OCI-M2 (cell line): ENCODE results near the gene ETV6.

Experiments
- DNase-seq: peaks from one replicate; lab custom pipeline; 2025; ENCODE audit not compliant: unreplicated experiment; lab: John Stamatoyannopoulos, UW

The ETV6 gene

DNA sequence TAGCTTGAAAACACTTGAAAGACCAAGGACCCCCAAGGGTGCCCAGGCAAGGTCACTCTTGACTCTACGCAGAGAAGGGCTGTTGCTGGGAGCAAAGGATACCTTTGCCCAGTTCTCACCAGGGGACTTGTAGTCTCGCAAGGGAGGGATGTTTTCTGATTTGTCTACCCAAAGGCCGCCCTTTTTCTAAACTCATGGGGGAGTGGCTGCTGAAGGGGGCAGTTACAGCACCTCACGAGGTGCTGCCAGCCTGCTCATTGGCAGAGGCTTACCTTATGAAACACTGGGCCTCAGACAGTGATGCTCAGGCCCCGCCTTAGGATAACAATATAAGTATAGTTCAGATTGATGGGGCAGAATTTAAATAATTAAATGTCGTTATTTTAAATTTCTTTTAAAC, 107.0 kb downstream of the ETV6 start:
- no peak for DNase-seq

DNA sequence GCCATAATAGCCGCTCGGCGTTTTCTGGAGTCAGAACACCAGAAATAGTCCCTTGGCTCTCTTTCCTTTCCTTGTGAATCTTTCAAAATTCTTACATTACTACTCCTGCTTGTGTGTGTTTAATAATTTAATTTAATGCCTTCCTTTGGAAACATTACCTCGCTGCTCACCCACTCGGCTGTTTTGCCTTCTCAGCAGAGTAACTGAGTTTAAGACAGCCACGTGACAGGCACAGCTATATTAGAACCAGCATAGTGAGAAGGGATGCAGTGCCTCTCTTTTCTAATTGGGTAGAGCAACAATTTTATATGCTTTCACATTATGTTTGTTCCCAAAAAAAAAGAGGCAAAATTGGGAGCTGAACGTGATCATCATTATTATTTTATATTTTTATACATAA, 107.6 kb downstream of the ETV6 start:
- DNase-seq, result no peak

DNA sequence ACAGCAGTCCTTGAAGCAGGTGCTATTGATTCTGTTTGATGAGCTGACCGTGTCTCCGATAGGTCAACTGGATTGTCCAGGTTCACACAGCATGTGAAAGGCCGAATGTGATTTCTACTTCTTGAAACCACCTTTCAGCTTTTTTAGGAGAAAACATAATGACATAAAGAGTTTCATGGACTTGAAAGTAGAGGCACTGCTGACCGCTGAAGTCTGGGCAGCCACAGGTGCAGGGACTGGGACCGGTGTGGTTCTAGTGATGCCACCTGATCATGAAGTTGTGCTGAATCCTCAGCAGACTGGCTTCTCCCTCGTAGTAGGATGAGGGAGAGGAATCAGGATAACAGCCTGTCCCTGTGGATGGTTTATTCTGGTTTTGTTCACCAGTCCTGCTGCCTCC, 108.1 kb downstream of the ETV6 start:
- DNase-seq, result no peak

DNA sequence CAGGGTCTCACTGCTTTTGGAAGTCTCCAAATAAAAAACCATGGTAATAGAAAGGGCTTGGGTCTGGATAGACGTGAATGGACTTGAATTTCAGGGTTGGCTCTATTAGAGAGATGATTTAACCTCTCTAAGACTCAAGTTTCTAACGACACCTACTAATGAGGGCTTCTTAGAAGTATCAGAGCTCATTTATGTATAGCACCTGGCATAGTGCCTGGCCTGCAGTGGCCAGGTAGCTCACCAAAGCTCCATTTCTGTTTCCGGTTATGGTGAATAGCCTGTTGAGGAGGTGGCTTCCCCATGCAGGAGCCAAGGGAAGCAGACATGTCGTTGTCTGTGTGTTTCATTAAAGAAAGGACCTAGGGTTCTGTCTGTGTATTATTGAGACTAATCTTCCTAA, 108.6 kb downstream of the ETV6 start:
- DNase-seq, result no peak

DNA sequence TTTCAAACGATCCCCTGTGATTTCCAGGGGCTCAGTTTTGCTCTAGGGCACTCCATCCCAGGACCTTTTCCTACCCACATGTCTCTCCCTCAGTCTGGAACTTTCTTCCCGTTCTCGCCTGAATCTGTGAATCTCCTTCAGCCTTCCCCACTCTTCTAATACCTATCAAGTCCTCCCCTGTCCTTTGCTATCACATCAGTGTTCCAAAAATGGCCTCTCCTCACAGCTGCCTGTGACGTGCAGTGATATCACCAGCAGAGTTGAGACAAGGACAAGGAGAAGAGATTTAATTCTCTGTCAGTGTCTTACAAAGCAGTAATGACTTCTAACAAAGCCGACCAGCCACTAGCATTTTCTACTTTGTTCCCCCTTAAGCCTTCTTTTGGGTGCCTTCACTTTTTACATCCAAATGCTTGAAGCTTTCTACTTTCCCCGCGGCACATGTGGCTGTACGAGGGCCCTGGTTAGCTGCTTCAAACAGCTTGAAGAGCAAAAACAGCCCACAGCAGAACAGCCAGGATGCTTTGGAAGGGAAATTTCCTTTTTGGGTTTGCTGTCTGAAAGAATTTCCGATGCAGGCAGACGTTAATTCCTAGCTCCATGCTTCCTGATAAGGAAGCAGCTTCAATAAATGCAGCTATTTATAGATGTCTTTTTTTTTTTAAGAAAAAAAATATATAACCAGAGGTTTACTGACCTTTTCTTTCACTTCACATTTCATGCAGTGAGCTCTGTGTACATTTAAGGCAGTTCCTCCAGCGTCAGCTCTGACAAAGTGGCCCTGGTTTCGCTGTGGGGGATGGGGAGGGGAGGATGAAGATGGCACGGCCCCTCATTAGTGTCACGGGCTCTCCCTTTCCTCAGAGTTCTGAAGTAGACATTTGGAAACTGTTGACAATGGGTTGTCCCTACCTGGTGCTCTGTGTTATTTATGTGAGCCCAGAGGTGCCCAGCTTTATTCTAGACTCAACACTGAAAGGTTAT, 109.3 kb downstream of the ETV6 start:
- no peak for DNase-seq

DNA sequence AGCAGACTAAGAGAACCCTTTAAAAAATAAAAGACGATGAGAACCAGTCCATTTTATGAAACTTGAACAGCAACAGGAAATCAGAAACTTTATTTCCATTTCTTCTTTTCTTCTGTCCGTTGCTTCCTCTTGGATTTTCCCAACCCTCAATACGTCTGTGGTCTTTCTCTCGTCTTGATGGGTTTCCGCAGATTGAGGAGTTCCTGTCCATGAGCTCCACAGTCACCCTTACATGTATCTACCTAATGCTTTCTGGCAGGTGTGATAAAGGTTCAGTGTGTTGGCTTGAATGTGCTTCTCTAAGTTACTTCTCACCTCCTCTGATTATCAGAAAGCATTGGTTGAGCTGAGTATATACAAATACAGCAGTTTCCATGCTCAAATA, 110.0 kb downstream of the ETV6 start:
- no peak for DNase-seq

DNA sequence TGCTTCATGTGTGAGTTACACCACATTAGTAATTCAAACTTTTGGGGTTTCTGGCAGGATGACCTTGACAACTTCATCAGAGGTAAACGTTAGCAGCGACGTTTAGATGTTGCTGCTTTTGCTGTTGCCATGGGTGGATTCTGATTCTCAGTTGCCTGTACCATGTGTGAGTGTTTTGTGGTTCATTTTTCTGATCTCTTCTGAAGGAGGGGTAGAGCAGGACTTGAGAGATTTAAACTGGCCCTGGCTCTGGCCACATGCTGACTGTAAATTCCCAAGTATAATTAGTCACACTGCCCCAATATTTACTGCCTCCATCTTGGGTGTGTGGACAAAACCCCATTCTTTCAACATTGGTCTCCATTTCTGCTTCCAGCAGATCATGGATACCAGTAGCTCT, 110.4 kb downstream of the ETV6 start:
- DNase-seq, result no peak

DNA sequence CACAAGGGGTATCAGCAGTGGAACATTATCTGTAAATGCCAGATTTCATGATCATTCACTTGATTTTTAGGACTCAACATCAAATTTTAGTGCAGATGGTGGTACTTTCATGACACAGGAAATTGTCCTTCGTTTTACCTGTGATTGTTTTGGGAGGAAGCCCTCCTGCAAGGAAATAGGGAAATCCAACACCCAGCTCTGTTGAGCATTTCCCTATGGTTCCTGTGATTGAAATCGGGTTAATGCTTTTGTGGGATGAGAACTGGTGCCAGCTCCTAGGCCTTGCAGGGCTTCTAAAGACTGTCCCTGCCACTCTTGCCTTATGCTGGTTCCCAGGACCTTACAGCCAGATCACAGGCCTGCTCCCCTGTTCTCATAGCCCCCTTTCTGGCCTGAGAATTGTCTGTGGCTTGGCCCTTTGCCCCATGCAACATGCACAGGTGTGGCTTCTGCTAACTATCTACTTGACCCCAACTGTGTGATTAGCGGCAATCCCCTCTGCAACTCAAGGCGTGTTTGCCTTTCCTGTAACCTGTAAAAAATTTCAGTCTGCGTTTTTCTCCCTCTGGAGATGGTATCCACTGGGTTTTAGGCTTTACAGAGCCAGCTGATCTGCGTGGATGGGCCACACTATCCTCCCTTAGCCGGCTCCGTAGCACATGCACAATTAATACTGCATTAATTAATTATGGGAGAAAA, 112.5 kb downstream of the ETV6 start:
- no peak for DNase-seq

DNA sequence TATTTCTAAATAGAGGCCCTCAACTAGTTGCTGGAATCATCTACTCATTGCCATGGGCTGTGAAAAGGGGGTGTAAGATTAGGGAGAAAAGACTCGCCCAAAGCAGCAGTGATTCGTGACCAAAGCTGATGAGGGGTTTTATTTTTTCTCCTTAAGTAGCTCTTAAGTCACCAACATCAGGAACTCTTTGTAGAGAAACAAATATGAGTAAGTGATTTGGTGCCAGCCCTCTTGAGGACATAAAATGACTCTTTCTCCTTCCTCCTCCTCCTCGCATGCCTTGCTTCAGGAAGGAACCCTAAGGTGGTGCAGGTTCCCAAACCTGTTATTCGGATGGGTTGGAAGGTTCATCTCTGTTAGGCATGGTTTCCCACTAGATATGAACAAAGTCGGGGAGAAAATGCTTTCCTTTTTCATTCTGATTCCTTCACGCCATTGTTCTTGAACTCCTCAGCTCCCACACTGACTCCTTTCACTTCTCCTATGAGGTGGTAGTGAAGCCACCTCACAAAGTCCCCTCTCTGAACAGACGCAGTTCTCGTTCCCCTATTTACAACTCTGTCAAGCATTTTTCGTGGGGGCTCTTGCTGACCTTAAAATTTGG, 113.4 kb downstream of the ETV6 start:
- DNase-seq, result no peak

DNA sequence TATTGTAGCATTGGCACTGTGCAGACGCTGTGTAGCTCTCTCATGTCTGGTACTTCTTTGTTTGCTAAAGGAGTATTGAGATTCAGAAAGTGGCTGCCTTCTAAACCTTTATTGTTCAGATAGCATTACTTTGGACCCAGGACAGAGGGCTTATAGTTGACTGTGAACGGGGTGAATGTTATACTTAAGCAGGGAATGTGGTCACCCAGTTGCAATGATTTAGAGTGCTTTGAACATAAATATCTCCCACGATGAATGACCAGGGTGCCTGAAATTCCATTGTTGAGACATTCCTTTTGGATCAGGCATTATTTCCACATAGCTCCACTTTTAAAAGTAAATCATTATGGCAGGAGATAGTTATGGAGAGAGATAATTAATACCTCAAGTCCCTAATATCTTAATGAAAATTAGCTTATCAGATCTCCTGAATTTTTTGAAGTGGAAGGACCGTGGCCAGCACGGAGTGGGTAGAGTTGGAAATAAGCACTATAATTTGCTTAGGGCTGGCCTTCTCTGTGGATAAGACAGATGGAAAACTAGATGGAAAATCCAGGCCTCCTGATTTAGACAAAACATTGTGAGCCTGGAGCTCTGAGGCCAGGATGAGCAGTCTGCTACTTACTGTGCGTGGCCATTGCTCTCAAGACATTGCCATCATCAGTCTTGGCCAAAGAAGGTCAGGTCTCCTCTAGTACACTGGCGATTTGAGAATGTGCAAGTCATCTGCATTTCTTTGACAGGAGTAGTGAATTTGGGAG, 114.5 kb downstream of the ETV6 start:
- no peak for DNase-seq

DNA sequence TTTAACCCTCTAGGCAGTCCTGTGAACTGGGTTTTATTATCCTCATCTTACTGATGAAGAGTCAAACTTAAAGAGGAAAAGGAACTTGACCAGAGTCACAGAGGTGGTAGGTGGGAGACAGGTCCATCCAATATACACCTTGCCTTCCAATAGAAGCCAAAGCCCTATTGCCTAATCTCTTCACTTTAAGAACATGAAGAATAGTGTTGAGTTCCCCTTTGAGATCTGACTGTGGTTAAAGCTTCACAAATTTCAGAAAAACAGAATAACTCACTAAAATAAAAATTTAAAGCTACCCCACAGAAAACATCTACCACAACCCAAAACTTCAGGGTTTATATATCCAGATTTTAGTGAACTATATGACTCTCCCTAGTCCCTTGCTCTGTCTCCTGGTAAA, 115.4 kb downstream of the ETV6 start:
- no peak for DNase-seq

DNA sequence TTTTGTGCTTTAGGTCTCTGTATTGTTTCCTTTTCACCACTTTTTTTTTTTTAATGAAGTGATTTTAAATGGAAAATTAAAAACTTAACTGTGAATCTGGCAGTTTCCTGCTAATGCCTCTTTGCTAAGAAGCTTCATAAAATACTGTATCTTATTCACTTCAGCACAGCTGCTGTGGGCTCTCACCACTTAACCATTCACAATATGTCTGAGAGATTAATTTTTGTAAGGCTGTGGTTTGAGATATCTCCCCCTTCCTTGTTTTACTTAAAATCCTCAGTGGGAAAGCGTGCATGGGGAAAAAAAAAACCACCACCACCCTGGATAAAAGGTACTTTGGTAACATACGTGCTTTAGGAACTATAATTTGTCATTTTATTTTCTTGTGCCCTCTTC, 115.9 kb downstream of the ETV6 start:
- no peak for DNase-seq

DNA sequence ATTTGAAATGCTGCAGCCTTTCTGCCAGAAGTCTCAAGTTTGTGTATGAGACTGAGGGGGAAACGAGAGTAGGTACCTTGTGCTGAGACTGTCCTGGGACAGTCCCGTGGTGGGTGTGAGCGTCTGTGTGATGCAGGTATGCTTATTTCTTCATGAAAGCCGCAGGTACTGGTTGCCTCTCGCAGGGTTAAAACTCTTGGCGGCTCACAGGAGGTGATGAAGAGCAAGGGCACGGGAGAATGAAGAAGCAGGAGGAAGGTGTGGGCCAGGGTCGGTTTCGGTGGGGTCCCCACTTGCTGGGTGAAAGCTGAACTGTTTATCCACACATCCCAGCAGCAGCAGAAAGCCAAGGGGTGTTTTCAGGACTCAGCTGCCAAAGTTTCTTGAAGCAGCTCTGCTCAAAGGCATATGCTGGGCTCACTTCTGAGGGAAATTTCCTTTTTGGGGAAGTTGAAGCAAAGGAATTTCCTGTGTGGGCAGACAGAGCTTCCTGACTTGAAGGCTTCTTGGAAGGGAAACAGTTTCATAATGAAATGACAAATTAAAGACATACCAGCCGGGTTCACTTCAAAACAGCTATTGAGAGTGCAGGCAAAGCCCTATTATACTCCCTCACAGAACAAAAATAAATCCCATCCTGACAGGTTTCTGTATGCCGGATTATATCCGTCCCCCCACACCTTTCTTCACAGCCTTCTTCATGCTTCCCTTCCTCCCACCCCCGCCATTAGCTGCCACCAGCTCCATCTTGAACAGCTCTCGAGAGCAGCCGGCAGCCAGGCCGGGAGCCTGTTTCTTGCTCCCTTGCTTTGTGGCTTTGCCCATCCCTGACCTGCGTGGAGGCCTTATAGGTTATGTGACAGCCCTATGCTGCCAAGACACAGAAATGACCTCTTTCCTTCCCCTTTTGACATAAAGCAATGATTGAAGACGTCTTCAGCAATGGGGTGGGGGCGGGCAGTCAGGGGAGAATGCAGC, 116.6 kb downstream of the ETV6 start:
- DNase-seq, result no peak

DNA sequence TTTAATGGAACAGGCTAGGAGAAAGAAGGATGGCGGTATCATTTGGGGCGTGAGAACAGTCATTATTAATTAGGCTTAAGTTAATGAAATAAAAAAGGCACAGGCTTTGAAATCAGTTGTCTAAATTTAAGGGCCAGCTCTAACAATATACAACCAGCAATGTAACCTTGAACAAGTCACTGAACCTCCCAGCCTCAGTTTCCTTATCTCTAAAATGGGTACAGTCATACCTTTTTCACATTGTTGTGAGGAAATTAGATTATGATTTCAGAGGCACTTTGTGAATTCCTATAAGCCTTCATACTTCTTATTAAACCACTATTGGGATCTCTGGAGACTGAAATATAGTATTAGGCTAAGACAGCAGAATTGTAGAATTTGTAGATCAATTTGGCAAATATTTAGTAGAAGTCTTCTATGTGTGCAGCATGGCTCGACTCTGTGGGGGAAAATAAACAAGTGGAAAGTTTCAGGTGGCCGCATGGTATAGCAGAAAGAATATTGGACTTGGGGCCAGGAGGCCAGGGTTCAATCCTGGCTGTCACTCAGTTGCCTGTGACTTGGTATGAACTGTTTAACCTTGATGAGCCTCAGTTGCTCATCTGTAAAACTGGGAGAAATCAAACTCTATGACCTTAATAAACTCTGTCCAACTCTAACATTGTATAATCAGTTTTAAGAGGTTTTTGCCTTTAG, 117.7 kb downstream of the ETV6 start:
- DNase-seq, result no peak

DNA sequence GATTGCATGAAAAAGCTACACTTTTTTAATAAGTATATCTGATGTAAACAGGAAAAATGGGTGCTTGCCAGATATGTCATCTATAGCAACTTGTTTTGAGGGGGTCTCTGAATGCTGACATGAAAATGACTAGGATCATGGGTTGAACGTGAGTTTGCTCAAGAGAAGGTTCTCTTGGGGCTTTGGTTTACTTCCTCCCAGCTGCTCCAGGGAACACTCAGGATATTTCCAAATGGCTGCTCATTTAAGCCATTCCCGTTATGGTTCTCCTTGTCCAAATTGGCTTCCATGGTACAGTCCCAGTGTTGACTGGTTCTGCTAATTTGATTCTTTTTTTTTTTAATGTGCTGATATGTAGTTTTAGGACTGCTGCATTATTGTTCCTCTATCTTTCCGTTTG, 118.3 kb downstream of the ETV6 start:
- DNase-seq, result no peak

DNA sequence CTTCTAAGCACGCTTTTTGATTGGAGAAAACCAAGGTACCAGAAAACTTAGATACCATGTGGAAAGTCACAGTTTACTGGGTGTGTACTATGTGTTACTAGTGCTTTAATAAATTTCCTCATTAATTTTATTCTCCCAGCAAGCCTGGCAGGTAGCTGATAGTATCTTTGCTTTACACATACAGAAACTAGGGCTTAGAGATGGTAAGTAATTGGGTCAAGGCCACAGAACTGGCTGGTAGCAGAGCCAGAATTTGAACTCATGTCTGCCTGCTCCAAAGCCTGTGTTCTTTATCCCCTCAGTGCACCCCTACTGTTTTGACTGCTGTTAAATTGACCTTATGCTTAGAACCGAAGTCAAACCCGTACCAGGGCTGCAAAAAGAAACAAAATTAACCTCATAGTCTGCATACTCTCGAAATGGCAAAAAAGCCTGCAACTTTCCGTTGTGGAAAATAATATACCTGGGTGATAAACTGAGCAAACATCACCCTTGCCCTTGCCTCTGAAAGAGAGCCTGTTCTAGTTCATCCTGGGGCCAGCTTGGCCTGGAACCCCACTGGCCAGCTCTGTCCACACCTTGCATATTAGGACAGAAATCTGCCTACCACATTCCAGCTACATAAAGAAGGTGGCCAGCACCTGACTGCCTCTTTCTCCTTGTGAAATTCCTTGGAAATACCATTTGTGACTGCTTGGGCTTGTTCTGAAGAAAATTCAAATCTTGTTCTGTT, 118.9 kb downstream of the ETV6 start:
- DNase-seq, result no peak

DNA sequence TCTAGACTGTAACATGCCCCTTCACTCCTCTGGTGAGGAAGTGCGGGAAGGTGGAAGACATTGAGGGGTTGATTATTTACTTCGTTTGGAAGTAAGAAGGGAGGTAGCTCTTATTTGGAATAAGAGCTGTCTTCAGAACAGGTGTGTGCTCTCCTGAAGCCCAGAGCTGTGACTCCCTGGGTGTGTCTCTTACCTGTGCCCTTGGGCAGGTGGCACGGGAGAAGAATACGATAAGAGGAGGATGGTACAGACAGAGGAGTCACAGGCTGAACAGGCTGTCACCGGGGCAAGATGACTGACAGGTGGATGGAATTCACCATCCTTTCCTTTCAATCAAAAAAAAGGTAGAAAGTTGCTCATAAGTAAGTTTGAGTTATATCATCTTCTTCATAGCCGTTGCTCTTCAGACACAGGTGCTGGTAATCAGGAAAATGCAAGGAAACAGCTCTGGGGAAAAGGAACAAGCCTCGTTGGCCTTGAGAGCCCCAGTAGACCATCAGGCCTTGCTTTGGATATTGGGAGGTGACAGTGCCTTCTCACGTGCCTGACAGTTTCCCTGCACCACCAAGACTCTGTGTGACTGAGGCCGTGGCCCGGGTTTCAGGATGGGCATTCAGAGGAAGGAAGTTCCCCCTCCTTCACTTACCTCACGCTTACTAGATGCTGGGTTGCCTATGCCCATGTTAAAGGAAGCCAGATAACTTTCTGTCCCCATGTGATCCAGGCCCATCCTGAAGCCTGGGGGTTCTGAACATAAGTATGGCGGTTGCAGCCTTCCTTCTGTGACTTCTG, 120.4 kb downstream of the ETV6 start:
- no peak for DNase-seq

DNA sequence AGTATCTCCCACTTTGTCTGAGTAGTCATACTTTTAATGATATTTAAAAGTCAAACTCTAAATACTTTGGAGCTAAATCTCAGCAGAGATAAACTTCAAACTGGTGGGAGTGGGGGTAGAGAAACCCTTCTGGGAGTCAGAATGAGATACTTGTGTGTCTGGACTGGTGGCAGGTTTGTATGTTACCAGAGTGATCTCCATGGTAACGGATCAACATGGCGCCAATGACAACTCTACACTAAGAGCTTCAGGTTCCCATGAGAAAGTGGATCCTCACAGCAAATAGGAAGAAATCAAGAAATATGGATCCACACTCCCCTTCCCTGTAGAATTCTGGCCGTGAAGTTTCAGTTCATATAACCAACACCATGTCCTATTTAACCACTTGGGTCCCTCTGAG, 121.9 kb downstream of the ETV6 start:
- DNase-seq, result no peak
